Testis (tissue), 3 donors: ENCODE data around the gene SLC4A2. TPM values are rescaled to one million over a fixed set of nuclear protein-coding genes. Genes with fewer than 3 reads are reported as not detected.

ENCODE experiments used
- DNase-seq: peaks from one replicate; pipeline ENCODE4 v3.0.0-alpha.2; 2019
- H3K27ac ChIP-seq, 2 donors: fragments of 200-600 bp; sonication (generic); one replicate each; pipeline ENCODE4 v1.5.1; 2019
- H3K27me3 ChIP-seq: fragments of 200-600 bp; sonication (generic); one replicate; pipeline ENCODE4 v1.5.1; 2019
- H3K36me3 ChIP-seq: fragments of 200-600 bp; sonication (generic); one replicate; pipeline ENCODE4 v1.5.1; 2017; ENCODE audit warnings: low read depth; ENCODE audit errors: missing control alignments
- H3K4me1 ChIP-seq: fragments of 200-600 bp; sonication (generic); one replicate; pipeline ENCODE4 v1.5.1; 2019
- H3K4me3 ChIP-seq, 2 donors: fragments of 200-600 bp; sonication (generic); one replicate each; pipeline ENCODE4 v1.5.1; 2017 to 2019
- H3K9me3 ChIP-seq: fragments of 200-600 bp; sonication (generic); one replicate; pipeline ENCODE4 v1.5.1; 2017
- CTCF ChIP-seq, 3 experiments: fragments of 450-650 bp in 2 of 3; fragments of 200-600 bp in 1 of 3; sonication (generic) in 1 of 3; IDR thresholded peaks; one replicate each; pipeline ENCODE4 v1.5.1; 2016 to 2019; ENCODE audit warnings: antibody characterized with exemption in 3 of 3, mild to moderate bottlenecking in 2 of 3, moderate library complexity in 1 of 3
- POLR2A ChIP-seq: fragments of 450-650 bp; IDR thresholded peaks from one replicate; pipeline ENCODE4 v1.6.1; 2017; ENCODE audit warnings: antibody characterized with exemption, mild to moderate bottlenecking, moderate library complexity
- WGBS, 2 donors: methylation state at CpG; one replicate each; pipeline ENCODE4 v1.1.5; 2018; 5-methylcytosine and 5-hydroxymethylcytosine counted together
- intact Hi-C: fragments of 100-400 bp; cut with DNase I; formaldehyde crosslinking; loops from one replicate; pipeline ENCODE4 v1.15.1; 2023; ENCODE audit warnings: low total_unique reads
- polyA plus RNA-seq: library from polyadenylated mRNA; stranded (reverse); fragments of 350-450 nt; fragmentation: Illumina TruSeq; extraction: RNeasy Lipid Tissue Mini Kit (QIAGEN cat#74804); gene quantifications from one replicate; pipeline ENCODE4 v1.2.3, GENCODE V29; 2014; ENCODE audit warnings: low read depth, low replicate concordance; ENCODE audit not compliant: insufficient read depth
- total RNA-seq, 2 donors: library from RNA; depleted of rRNA; stranded (reverse); fragments of >200 nt; gene quantifications; one replicate each; pipeline ENCODE4 v1.2.3, GENCODE V29; 2016

SLC4A2 gene
- total and polyA plus RNA-seq, 3 donors from 2014 or later, result 68.9 to 153 (median 147) TPM

GRCh38 chr7:151110236-151110940, 51.0 kb downstream of the SLC4A2 start:
- WGBS, 2 donors, result 75 to 77% methylated on average over 10 to 11 of the region's 11 CpGs
- Histone ChIP-seq H3K27ac (no peak overlapping the region), H3K27me3 (no peaks in the 10 kb centered on the region), H3K9me3 (no peaks in the 10 kb centered on the region), H3K4me1 (peaks cover 5% of the 10 kb centered on the region), H3K4me3 (no peak overlapping the region), H3K36me3 (no peaks in the 10 kb centered on the region)
- DNase-seq, result no peak
- TF ChIP-seq POLR2A (no peak), CTCF (IDR thresholded peaks at IDR 0.05) (no peak)
- intact Hi-C loops, result no loop called here

- TF ChIP-seq POLR2A (no peak), CTCF (IDR thresholded peaks at IDR 0.05) (peak; percentile 75 to 81 (median 81))
- Histone ChIP-seq H3K4me1 (peaks cover 5% of the 10 kb centered on the region), H3K27ac (no peak overlapping the region), H3K27me3 (no peaks in the 10 kb centered on the region), H3K9me3 (no peaks in the 10 kb centered on the region), H3K36me3 (no peaks in the 10 kb centered on the region), H3K4me3 (no peak overlapping the region)
- intact Hi-C loops, result no loop called here
- 46 to 83% methylated on average over 10 to 20 of the region's 20 CpGs for WGBS, 2 donors
- DNase-seq, result peak; percentile 84
Measured at GRCh38 chr7:151110941-151111645, 51.7 kb downstream of the SLC4A2 start.

- Histone ChIP-seq H3K27ac (no peak overlapping the region), H3K4me1 (peaks cover 5% of the 10 kb centered on the region), H3K9me3 (no peaks in the 10 kb centered on the region), H3K36me3 (no peaks in the 10 kb centered on the region), H3K27me3 (no peaks in the 10 kb centered on the region), H3K4me3 (peak overlapping the region in 1 of 2 donors; percentile 17)
- TF ChIP-seq CTCF (IDR thresholded peaks at IDR 0.05), result no peak
- intact Hi-C loops, result no loop called here
- 59 to 70% methylated on average over 9 to 13 of the region's 13 CpGs for WGBS, 2 donors
- no peak for DNase-seq
Measured at GRCh38 chr7:151113344-151114150, 54.2 kb downstream of the SLC4A2 start.

- H3K4me3 ChIP-seq, result peak overlapping the region; percentile 17 to 22
- H3K9me3 ChIP-seq, result no peaks in the 10 kb centered on the region
- no peaks in the 10 kb centered on the region for H3K36me3 ChIP-seq
- no peaks in the 10 kb centered on the region for H3K27me3 ChIP-seq
- no peak overlapping the region for H3K27ac ChIP-seq
- no peak for DNase-seq
- 40 to 77% methylated on average over 26 to 65 of the region's 101 CpGs for WGBS, 2 donors
- no peak for TF ChIP-seq CTCF (IDR thresholded peaks at IDR 0.05)
- TF ChIP-seq POLR2A, result no peak
- intact Hi-C loops, result no loop called here
- no peaks in the 10 kb centered on the region for H3K4me1 ChIP-seq
Measured at GRCh38 chr7:151114151-151115090, 55.0 kb downstream of the SLC4A2 start.
